Hematopoietic multipotent progenitor cell treated with erythropoietin and hydrocortisone succinate and interleukin-3 and kit ligand, for 15 days (in vitro differentiated cells): Measurements from ENCODE around the gene BTBD9.

ENCODE experiments used
- DNase-seq: peaks from one replicate; pipeline ENCODE4 v3.0.0-alpha.2; 2015; ENCODE audit warnings: low spot score

BTBD9 gene

DNA sequence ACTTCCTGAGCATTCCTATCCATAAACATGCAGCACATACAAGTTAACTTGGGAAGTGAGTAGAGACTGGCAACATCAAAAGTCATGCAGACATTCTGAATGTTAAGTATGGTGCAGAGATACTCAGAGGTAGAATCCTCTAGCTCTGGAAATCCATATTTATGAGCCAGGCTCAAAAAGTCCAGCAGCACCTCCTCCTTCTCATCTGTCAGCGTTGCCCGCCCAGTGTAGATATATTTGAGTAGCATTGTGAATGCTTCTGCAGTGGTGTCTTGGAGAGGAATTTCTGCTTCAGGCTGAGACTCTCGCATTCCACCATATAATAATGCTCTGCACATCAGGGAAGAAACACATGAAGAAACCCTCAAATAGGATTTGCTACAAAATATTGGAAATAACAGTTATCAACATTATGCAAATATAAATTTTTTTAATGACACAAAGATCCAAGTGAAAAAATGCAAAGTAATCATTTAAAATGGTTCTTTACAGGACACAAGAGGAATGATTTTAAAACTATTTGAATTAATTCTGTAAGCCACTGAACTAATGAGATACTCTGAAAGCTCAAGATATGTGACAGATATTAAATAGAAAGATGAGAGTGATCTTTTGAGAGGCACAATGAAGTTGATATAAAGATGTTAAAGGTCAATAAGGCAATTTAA, 45.6 kb downstream of the BTBD9 start:
- DNase-seq, result no peak

DNA sequence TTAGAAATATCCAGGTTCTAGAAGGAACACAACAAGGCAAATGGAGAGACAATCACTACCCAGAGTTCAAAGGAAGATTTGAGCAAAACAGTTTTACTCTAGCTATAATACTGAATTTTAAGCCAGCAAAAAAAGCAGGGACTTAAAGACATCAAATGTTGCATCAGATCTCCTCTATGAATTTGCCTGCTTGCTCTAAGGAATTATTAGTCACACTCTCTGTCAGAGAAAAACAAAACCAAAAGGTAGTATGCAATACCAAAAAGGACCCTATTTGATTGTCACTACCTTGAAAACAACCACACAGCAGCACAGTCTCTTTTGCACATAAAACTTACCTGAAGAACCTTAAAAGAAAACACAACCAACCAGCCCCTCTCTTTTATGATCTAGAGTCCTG, 46.3 kb downstream of the BTBD9 start:
- DNase-seq, result no peak

DNA sequence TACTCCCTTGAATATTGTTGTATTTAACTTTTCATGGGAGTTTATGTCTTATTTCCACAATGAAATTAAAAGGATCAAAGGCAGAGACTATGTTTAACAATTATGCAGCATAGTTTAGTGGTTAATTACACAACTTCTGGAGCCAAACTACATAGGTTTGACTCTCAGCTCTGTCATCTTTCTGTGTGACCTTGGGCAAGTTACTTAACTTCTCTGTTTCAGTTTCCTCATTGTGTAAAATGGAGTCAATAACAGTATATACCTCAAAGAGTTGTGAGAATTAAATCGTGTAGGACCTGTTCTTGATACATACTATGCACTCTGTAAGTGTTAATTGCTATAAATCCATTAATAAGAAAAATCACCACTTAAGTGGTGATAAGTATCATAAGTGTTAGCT, 48.3 kb downstream of the BTBD9 start:
- DNase-seq, result no peak

GRCh38 chr6:38589367-38589720, 50.4 kb downstream of the BTBD9 start:
- DNase-seq, result no peak

GRCh38 chr6:38588631-38589366, 50.9 kb downstream of the BTBD9 start:
- no peak for DNase-seq

- DNase-seq, result no peak
Measured at GRCh38 chr6:38587766-38588362, 51.9 kb downstream of the BTBD9 start.

- DNase-seq, result no peak
Measured at GRCh38 chr6:38586992-38587391, 52.7 kb downstream of the BTBD9 start.

- no peak for DNase-seq
Measured at GRCh38 chr6:38584731-38585130, 55.0 kb downstream of the BTBD9 start.

DNA sequence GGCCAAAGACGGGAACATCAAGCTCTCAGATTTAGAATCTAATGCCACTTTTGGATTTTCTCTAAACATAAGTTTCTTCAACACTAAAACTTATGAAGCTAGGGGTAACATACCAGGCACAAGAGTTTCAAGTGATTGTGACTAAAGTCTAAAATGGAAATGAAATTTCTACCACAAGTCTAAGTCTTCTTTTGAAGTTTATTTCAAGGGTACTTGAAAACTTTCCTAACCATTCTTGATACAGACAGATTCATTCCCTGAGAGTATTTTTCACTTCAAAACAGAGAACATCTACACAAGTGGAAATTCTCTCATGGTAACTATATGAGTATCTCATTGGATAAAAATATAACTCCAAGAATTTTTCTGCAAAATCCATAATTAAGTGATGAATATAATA, 56.2 kb downstream of the BTBD9 start:
- DNase-seq, result no peak

DNA sequence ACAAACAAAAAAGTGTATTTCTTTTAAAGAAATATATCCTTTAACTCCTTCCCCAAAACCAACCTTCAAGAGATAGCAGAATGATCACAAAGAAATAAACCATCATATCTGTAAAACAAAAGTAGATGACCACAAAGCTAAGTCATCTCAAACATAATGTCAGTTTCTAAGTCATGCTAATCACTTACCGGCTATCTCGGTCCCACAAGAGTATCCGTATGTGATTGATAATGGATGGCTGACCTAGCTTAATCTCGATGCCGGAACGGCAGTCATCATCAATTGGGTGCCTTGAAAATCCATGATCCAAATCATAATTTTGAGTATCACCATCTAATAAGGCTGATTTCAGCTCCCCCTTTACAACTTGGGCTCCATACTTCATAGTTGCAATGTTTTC, 59.7 kb downstream of the BTBD9 start:
- no peak for DNase-seq

GRCh38 chr6:38579010-38579628, 60.6 kb downstream of the BTBD9 start:
- DNase-seq, result no peak

GRCh38 chr6:38578075-38578474, 61.7 kb downstream of the BTBD9 start:
- DNase-seq, result no peak

DNA sequence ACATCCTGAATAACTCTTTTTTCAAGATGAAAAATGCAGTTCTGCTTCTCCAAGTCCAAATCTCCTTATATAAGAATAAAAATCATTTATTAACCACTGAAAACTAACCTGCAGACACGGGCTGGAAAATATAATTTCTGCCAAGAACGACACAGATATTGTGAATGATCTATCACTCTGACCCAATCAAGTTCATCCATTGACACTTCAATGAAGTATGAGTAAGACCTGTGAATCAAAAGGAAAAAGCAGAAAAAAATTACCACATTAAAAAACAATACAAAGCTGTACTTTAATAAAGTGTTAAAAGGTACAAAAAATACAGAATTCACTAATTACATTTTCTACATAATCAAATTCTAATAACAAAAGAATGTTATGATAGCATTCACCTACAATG, 62.2 kb downstream of the BTBD9 start:
- no peak for DNase-seq

DNA sequence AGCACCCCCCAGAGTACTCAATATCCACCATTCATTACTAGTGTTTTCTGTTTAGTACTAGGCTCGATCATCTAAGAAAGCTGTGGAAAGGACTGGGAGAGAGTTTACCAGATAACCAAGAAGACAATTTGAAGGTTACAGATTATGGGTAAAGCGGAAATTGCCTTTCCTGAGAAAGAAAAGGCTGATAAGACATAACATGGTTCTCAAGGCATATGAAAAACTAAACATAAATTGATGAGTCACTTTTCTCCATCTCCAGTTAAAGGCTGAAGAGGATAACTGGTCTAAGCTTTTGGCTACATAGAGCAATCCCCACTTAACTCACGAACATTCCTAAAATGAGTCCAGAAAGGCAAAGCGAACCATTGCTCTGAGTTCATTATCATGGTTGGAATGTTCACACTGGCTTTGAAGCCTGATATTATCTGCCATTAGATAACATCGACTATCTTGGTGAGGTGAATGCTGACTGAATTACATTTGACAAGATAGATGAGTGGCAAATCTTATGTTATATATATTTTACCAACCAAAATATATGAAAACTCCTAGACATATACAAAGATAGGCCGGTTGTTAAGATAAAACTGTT, 65.8 kb downstream of the BTBD9 start:
- no peak for DNase-seq

GRCh38 chr6:38572186-38572813, 67.4 kb downstream of the BTBD9 start:
- DNase-seq, result no peak

DNA sequence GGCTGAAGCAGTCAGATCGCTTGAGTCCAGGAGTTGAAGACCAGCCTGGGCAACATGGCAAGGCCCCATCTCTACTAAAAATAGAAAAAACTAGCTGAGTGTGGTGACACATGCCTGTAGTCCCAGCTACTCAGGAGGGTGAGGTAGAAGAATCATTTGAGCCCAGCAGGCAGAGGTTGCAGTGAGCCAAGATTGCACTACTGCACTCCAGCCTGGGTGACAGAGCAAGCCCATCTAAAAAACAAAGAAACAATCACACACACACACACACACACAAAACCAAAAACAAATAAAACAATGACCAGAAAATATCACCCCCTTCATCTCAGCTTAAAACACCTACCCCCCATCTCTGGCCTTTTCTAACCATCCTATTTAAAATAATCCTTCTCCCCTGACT, 68.0 kb downstream of the BTBD9 start:
- DNase-seq, result no peak

DNA sequence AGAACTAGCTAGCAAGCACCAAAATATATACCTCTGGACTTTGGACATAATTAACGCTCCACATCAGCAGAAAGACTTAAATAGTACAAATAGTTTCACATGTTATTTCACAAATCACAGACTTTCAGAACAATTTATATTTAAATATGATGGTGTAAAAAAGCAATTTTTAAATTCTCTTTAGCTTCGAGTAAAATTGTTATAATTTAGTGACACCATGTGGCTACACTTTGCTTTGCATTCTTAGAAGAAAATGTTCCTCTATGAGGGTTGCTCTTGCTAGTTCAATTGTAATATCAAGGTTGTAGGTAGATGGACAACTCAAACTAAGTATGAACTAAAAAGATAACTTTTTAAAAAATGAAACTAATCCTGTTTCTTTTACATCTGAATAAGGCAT, 69.0 kb downstream of the BTBD9 start:
- no peak for DNase-seq

GRCh38 chr6:38567436-38567835, 72.3 kb downstream of the BTBD9 start:
- no peak for DNase-seq

DNA sequence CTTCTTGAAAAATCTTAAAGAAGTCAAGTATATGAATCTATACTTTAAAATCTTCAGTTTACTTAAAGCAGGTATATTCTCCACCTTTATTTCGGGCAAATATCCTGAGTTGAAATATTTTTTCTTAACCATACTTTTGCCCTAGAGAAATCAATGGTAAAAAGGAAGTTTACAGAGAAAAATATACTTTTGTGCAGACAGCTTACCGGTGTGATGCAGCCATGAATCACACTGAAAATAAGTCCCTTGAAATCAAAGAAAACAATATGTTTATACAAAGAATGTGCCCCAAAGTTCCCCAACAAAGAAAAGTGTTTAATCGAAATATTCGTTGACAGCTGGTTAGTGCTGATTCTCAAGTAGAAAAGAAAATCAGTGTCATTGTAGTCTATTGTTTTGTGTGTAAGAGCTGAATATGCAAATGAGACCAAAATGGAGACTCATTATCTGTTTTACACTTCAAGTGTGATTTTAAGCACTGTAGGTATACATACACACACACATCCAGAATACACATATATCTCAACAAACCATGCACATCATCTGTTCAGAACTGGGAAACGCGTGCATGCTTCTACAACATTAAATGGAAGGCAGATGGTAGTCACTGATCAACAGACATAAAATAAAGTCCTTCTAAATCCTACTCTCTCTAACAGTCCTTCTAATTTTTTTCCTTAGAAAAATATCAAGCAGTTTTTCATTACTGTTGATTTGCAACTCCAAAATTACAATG, 73.3 kb downstream of the BTBD9 start:
- no peak for DNase-seq

DNA sequence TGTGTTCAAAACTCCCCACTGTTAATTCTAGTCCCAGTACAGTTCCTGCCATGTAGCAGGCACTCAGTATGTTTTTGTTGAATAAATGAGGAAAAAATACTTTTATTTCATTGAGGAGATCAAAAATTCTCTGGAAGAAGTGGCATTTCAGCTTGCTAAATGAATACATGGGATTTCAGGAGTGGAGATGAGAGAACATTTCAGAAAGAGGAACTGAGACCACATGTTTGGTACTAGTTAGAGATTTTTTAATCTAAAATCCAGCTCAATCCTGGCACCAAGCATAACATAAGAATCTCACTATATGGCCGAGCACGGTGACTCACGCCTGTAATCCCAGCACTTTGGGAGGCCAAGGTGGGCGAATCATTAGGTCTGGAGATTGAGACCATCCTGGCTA, 75.4 kb downstream of the BTBD9 start:
- DNase-seq, result no peak

DNA sequence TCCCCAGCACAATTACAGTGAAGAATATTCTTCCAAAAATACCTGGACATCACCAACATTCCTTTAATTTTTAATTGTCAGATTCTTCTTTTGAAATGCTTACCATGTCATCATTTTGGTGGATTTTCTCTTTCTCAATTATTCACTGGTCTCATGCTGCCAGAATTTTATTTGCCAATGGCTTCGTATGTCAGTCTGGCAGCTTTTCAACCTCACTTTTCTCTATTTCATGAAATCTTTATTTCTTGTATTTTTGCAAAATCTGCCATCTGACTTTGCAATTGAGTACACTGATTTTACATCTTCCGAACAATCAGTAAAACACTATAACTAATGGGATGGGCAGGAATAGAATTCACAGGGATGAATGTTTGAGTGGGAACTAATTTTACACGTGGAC, 84.1 kb downstream of the BTBD9 start:
- no peak for DNase-seq
